Measurements from ENCODE around the gene UPK1A.

GRCh38 chr19:35702223-35703012, 36.1 kb downstream of the UPK1A start:
- TF ChIP-seq CTCF (conservative IDR thresholded peaks at IDR 0.05; ENCODE audit: low read length) (no peak), EZH2phosphoT487 (IDR thresholded peaks at IDR 0.05; ENCODE audit: borderline replicate concordance, low read depth, low read length) (no peak)
